Skeletal muscle satellite cell (primary cell): ENCODE data around the gene DAG1. TPM values are rescaled to one million over a fixed set of nuclear protein-coding genes. Genes with fewer than 3 reads are reported as not detected.
A peak's percentile ranks its signal among the peaks of the same experiment; 100 is the strongest.

ENCODE experiments used
- H3K27me3 ChIP-seq: 2 replicates; pipeline ENCODE4 v1.7.0; 2013; ENCODE audit warnings: low read length; ENCODE audit not compliant: control insufficient read depth, insufficient read depth
- H3K36me3 ChIP-seq: 2 replicates; pipeline ENCODE4 v1.7.0; 2013; ENCODE audit warnings: mild to moderate bottlenecking, control low read depth, low read length; ENCODE audit not compliant: insufficient read depth
- H3K4me1 ChIP-seq: 2 replicates; pipeline ENCODE4 v1.7.0; 2013; ENCODE audit warnings: low read length; ENCODE audit not compliant: control insufficient read depth, insufficient read depth
- H3K4me2 ChIP-seq: 2 replicates; pipeline ENCODE4 v1.7.0; 2013; ENCODE audit warnings: mild to moderate bottlenecking, low read length
- H3K4me3 ChIP-seq: 2 replicates; pipeline ENCODE4 v1.7.0; 2013; ENCODE audit warnings: low read length
- H3K9ac ChIP-seq: 2 replicates; pipeline ENCODE4 v1.7.0; 2013; ENCODE audit warnings: mild to moderate bottlenecking, low read depth, low read length, moderate library complexity
- H3K9me3 ChIP-seq: replicated peaks from 2 replicates; pipeline ENCODE4 v1.7.0; 2013; ENCODE audit warnings: mild to moderate bottlenecking, control low read depth, low read length
- total RNA-seq: library from RNA; depleted of rRNA; stranded (reverse); fragments of >200 nt; gene quantifications from 2 replicates; pipeline ENCODE4 v1.2.3, GENCODE V29; 2012; rRNA removed

DAG1 gene
- 32.2 and 36.9 TPM in 2 replicates for total RNA-seq

GRCh38 chr3:49469936-49470713, at the start of gene DAG1:
DAG1 (plus strand) TSS chr3:49470267; CDS start chr3:49510535, 40,268 bp downstream.
- Histone ChIP-seq H3K9me3 (no peaks in the 10 kb centered on the region), H3K36me3 (no peaks in the 10 kb centered on the region), H3K9ac (peak within 1 kb of the TSS; percentile 90), H3K4me3 (peak within 1 kb of the TSS; percentile 91), H3K27me3 (no peaks in the 10 kb centered on the region), H3K4me2 (peak within 1 kb of the TSS; percentile 97), H3K4me1 (peaks cover 32% of the 10 kb centered on the region)

- no peak overlapping the region for H3K4me2 ChIP-seq
- H3K9ac ChIP-seq, result no peak overlapping the region
- no peaks in the 10 kb centered on the region for H3K27me3 ChIP-seq
- no peak overlapping the region for H3K4me3 ChIP-seq
- H3K4me1 ChIP-seq, result peaks cover 14% of the 10 kb centered on the region
- H3K36me3 ChIP-seq, result no peaks in the 10 kb centered on the region
- no peaks in the 10 kb centered on the region for H3K9me3 ChIP-seq
Observed at GRCh38 chr3:49421890-49422378, 48.1 kb upstream of the DAG1 start.

GRCh38 chr3:49422379-49423248, 47.5 kb upstream of the DAG1 start, which contains the start of gene AMT:
AMT (minus strand) TSS chr3:49422473; CDS start chr3:49422450, 23 bp downstream.
- Histone ChIP-seq H3K4me1 (peaks cover 14% of the 10 kb centered on the region), H3K36me3 (no peaks in the 10 kb centered on the region), H3K4me3 (no peak within 1 kb of the TSS), H3K4me2 (no peak within 1 kb of the TSS), H3K27me3 (no peaks in the 10 kb centered on the region), H3K9ac (no peak within 1 kb of the TSS), H3K9me3 (no peaks in the 10 kb centered on the region)

- Histone ChIP-seq H3K9ac (no peak overlapping the region), H3K4me2 (no peak overlapping the region), H3K4me3 (no peak overlapping the region), H3K4me1 (peaks cover 21% of the 10 kb centered on the region), H3K36me3 (no peaks in the 10 kb centered on the region), H3K9me3 (no peaks in the 10 kb centered on the region), H3K27me3 (no peaks in the 10 kb centered on the region)
Observed at GRCh38 chr3:49424816-49425215, 45.3 kb upstream of the DAG1 start.

GRCh38 chr3:49427586-49427985, 42.5 kb upstream of the DAG1 start:
- H3K27me3 ChIP-seq, result no peaks in the 10 kb centered on the region
- H3K9ac ChIP-seq, result no peak overlapping the region
- H3K9me3 ChIP-seq, result no peaks in the 10 kb centered on the region
- H3K4me1 ChIP-seq, result peaks cover 8% of the 10 kb centered on the region
- no peak overlapping the region for H3K4me3 ChIP-seq
- no peak overlapping the region for H3K4me2 ChIP-seq
- H3K36me3 ChIP-seq, result no peaks in the 10 kb centered on the region

- H3K9ac ChIP-seq, result peak overlapping the region; percentile 92
Observed at GRCh38 chr3:49428752-49429080, 41.4 kb upstream of the DAG1 start.

GRCh38 chr3:49434731-49435130, 35.3 kb upstream of the DAG1 start:
- H3K4me2 ChIP-seq, result no peak overlapping the region
- no peaks in the 10 kb centered on the region for H3K36me3 ChIP-seq
- no peak overlapping the region for H3K4me3 ChIP-seq
- peaks cover 2% of the 10 kb centered on the region for H3K4me1 ChIP-seq
- no peak overlapping the region for H3K9ac ChIP-seq
- no peaks in the 10 kb centered on the region for H3K9me3 ChIP-seq
- no peaks in the 10 kb centered on the region for H3K27me3 ChIP-seq

More at GRCh38 chr3:49428752-49429080, 41.4 kb upstream of the DAG1 start:
- Histone ChIP-seq H3K4me1 (peaks cover 8% of the 10 kb centered on the region), H3K4me3 (peak overlapping the region; percentile 93), H3K9me3 (no peaks in the 10 kb centered on the region), H3K36me3 (no peaks in the 10 kb centered on the region), H3K27me3 (no peaks in the 10 kb centered on the region), H3K4me2 (peak overlapping the region; percentile 97)

GRCh38 chr3:49445391-49445790, 24.7 kb upstream of the DAG1 start:
- Histone ChIP-seq H3K4me1 (peaks cover 7% of the 10 kb centered on the region), H3K27me3 (no peaks in the 10 kb centered on the region), H3K4me3 (no peak overlapping the region), H3K9ac (no peak overlapping the region), H3K9me3 (no peaks in the 10 kb centered on the region), H3K36me3 (no peaks in the 10 kb centered on the region), H3K4me2 (no peak overlapping the region)

- H3K4me2 ChIP-seq, result no peak overlapping the region
- H3K9ac ChIP-seq, result no peak overlapping the region
- peaks cover 25% of the 10 kb centered on the region for H3K4me1 ChIP-seq
- H3K9me3 ChIP-seq, result no peaks in the 10 kb centered on the region
- no peaks in the 10 kb centered on the region for H3K27me3 ChIP-seq
- no peak overlapping the region for H3K4me3 ChIP-seq
- no peaks in the 10 kb centered on the region for H3K36me3 ChIP-seq
Observed at GRCh38 chr3:49453621-49454020, 16.4 kb upstream of the DAG1 start.

GRCh38 chr3:49454458-49454857, 15.6 kb upstream of the DAG1 start:
- H3K4me2 ChIP-seq, result no peak overlapping the region
- no peak overlapping the region for H3K9ac ChIP-seq
- no peaks in the 10 kb centered on the region for H3K27me3 ChIP-seq
- H3K9me3 ChIP-seq, result no peaks in the 10 kb centered on the region
- peaks cover 34% of the 10 kb centered on the region for H3K4me1 ChIP-seq
- no peak overlapping the region for H3K4me3 ChIP-seq
- no peaks in the 10 kb centered on the region for H3K36me3 ChIP-seq

GRCh38 chr3:49454898-49455681, 15.0 kb upstream of the DAG1 start:
- Histone ChIP-seq H3K4me2 (no peak overlapping the region), H3K27me3 (no peaks in the 10 kb centered on the region), H3K4me3 (no peak overlapping the region), H3K9me3 (no peaks in the 10 kb centered on the region), H3K36me3 (no peaks in the 10 kb centered on the region), H3K9ac (no peak overlapping the region), H3K4me1 (peaks cover 36% of the 10 kb centered on the region)
